Muscle layer of colon (tissue), 2 donors: Measurements from ENCODE around the gene IQCE.

Experiments used
- H3K27ac ChIP-seq: one replicate; pipeline ENCODE4 v1.7.0; 2013; ENCODE audit warnings: low read depth, mild to moderate bottlenecking, low read length, moderate library complexity
- H3K27me3 ChIP-seq, 2 donors: one replicate each; pipeline ENCODE4 v1.7.0; 2013; ENCODE audit warnings: low read length in 2 of 2, mild to moderate bottlenecking in 2 of 2; ENCODE audit not compliant: insufficient read depth in 2 of 2, control insufficient read depth in 1 of 2
- H3K36me3 ChIP-seq: one replicate; pipeline ENCODE4 v1.7.0; 2013; ENCODE audit warnings: mild to moderate bottlenecking, low read length; ENCODE audit not compliant: insufficient read depth
- H3K4me1 ChIP-seq: one replicate; pipeline ENCODE4 v1.7.0; 2013; ENCODE audit warnings: mild to moderate bottlenecking, low read length; ENCODE audit not compliant: insufficient read depth
- H3K4me3 ChIP-seq, 2 donors: one replicate each; pipeline ENCODE4 v1.7.0; 2013; ENCODE audit warnings: low read length in 2 of 2, low read depth in 1 of 2, mild to moderate bottlenecking in 1 of 2, moderate library complexity in 1 of 2
- H3K9ac ChIP-seq: one replicate; pipeline ENCODE4 v1.7.0; 2013; ENCODE audit warnings: low read length
- H3K9me3 ChIP-seq: one replicate; pipeline ENCODE4 v1.7.0; 2013; ENCODE audit warnings: mild to moderate bottlenecking, low read length
- donor health status: abdominal sarcoma.
- donor health status: Adenocarcinoma of cecum.

The IQCE gene

GRCh38 chr7:2632733-2633537 is 74.2 kb downstream of the IQCE start:
- Histone ChIP-seq H3K27me3 (no peaks in the 10 kb centered on the region), H3K9ac (peak overlapping the region; percentile 54), H3K4me1 (peaks cover 40% of the 10 kb centered on the region), H3K36me3 (no peaks in the 10 kb centered on the region), H3K4me3 (peak overlapping the region; percentile 75 to 84), H3K9me3 (no peaks in the 10 kb centered on the region), H3K27ac (peak overlapping the region; percentile 89)

GRCh38 chr7:2633538-2634266 is 74.9 kb downstream of the IQCE start:
- no peaks in the 10 kb centered on the region for H3K9me3 ChIP-seq
- peak overlapping the region; percentile 89 for H3K27ac ChIP-seq
- H3K36me3 ChIP-seq, result no peaks in the 10 kb centered on the region
- peaks cover 48% of the 10 kb centered on the region for H3K4me1 ChIP-seq
- H3K4me3 ChIP-seq, result peak overlapping the region; percentile 75 to 84
- H3K9ac ChIP-seq, result no peak overlapping the region
- no peaks in the 10 kb centered on the region for H3K27me3 ChIP-seq

DNA sequence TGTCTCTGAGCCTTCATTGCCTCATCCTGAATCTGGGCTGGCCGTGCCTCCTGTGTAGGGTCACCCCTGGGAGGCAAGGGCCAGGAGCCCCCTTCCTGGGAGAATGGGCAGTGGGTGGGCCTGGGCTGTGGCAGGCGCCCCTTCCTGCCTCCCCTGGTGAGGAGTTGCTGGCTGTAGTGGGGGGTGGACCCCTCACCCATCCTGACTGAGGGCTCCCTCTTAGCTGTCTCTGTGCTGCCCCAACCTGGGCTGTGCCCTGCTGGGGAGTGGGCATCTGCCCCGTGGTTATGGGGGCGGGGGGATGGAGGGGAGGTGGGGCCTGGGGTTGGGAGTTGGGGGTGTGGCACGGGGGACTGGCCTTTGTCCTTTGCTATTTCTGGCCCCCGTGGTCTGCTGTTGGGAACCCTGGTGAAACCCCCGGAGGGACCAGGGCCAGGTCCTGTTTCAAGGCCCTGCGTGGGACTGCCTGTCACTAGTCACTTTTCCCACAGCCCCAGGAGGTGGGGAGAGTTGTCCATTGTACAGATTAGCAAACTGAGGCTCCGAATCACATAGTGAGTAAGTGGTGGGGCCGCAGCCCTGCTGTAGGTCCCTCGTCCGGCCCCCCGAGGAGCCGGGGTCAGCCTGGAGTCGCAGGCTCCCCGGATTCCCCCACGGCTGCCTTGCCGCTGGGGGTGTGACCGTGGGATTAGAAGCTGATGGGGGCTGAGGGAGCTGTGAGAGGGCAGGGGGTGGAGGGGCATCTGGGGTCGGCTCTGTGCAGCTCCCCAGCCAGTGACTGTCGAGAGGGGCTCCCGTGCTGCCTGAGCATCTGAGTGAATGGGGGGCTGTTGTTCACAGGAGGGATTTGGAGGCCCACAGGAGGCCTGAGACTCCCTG is 75.7 kb downstream of the IQCE start:
- H3K9ac ChIP-seq, result no peak overlapping the region
- no peaks in the 10 kb centered on the region for H3K9me3 ChIP-seq
- H3K4me1 ChIP-seq, result peaks cover 56% of the 10 kb centered on the region
- H3K27me3 ChIP-seq, result no peaks in the 10 kb centered on the region
- H3K36me3 ChIP-seq, result no peaks in the 10 kb centered on the region
- H3K27ac ChIP-seq, result peak overlapping the region; percentile 89
- H3K4me3 ChIP-seq, result peak overlapping the region in 1 of 2 donors; percentile 84

DNA sequence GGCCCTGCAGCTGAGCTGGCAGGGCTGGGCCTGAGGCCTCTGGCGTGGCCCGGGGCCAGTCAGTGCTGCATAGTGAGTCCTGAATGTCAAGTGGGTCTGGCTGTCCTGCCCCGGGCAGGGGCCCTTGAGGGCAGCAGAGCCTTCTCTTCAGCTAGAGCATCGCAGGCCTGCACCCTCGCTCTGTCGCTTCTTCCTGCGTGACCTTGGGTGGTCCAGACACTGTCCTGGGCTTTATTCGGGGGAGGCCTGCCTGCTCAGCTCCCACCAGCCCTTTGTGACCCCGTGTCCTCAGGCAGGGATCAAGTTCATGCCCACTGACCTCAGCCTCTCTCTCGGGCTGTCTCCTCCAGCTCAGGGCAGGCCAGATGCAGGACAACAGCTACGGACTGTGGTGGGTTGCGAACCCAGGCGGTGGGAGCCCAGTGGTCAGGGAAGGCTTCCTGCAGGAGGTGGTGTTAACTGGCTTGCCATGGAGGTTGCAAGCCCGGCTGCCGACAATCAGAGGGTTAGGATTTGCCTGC is 76.4 kb downstream of the IQCE start:
- Histone ChIP-seq H3K9ac (no peak overlapping the region), H3K36me3 (no peaks in the 10 kb centered on the region), H3K27ac (peak overlapping the region; percentile 15), H3K27me3 (no peaks in the 10 kb centered on the region), H3K9me3 (no peaks in the 10 kb centered on the region), H3K4me3 (no peak overlapping the region), H3K4me1 (peaks cover 56% of the 10 kb centered on the region)

DNA sequence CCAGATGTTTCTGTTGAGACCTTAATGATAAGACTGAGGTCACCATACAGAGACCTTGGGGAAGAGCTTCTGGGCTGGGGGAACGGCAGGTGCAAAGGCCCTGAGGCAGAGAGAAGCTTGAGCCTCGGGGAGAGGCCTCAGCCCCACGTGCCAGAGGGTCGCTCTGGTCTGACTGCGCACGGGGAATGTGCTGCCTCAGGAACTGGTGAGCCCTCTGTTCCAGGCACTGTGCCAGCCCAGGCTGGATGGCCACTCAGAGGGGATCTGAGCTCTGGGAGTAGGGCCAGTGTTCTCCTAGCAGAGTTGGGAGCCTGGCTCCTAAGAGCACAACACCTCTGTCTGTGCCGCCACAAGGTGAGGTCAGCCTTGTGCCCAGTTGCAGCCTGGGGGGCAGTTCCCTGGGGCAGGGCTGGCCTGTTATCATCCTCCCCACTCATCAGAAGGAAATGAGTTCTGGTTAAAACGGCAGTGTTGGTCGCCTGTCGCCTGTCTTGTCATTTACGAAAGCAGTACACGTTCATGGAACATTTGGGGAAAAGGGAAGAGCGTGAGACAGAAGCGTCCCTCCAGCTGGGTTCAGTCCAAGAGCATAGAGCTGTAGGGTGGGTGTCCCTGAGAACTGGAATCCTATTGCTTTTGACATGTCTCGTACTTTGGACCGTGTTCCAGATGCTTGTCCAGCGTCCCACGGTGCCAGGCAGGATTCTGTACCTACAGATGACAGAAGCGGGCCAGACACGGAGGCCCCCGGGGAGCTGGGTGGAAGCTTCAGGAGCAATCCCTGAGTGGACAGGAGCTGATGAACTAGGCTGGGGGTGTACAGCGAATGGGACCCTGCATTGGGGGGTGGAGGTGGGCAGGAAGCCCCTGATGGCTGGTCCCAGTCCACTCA is 77.3 kb downstream of the IQCE start:
- peaks cover 62% of the 10 kb centered on the region for H3K4me1 ChIP-seq
- no peak overlapping the region for H3K9ac ChIP-seq
- no peaks in the 10 kb centered on the region for H3K36me3 ChIP-seq
- H3K4me3 ChIP-seq, result no peak overlapping the region
- H3K9me3 ChIP-seq, result no peaks in the 10 kb centered on the region
- no peaks in the 10 kb centered on the region for H3K27me3 ChIP-seq
- no peak overlapping the region for H3K27ac ChIP-seq

DNA sequence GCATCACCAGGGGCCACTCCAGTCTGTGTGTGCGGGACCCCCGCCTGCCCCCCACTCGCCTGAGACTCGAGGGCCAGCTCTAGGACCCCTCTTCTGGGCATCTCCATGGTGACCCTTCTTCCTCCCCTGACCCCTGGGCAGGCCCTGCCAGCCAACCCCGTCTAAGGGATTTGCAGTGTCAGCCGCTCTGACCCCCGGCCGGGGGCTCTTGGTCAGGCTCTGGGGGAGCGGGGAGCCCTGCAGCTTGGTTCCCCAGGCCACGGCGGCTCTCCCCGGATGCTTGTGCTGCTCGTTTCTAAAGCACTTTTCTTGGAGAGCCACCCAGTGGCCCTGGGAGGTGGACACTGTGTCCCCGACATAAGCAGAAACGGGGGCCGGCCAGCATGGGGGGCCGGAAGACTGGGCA is 78.3 kb downstream of the IQCE start:
- peaks cover 67% of the 10 kb centered on the region for H3K4me1 ChIP-seq
- H3K36me3 ChIP-seq, result no peaks in the 10 kb centered on the region

GRCh38 chr7:2637505-2638223 is 78.9 kb downstream of the IQCE start:
- no peaks in the 10 kb centered on the region for H3K9me3 ChIP-seq
- no peak overlapping the region for H3K27ac ChIP-seq
- H3K4me1 ChIP-seq, result peaks cover 68% of the 10 kb centered on the region
- H3K9ac ChIP-seq, result no peak overlapping the region
- no peak overlapping the region for H3K4me3 ChIP-seq
- no peaks in the 10 kb centered on the region for H3K27me3 ChIP-seq
- no peaks in the 10 kb centered on the region for H3K36me3 ChIP-seq

More for the DNA sequence above, 78.3 kb downstream of the IQCE start:
- H3K9ac ChIP-seq, result no peak overlapping the region
- no peaks in the 10 kb centered on the region for H3K9me3 ChIP-seq
- no peak overlapping the region for H3K4me3 ChIP-seq
- H3K27me3 ChIP-seq, result no peaks in the 10 kb centered on the region
- H3K27ac ChIP-seq, result no peak overlapping the region

- no peaks in the 10 kb centered on the region for H3K27me3 ChIP-seq
- no peaks in the 10 kb centered on the region for H3K36me3 ChIP-seq
- peak overlapping the region; percentile 39 for H3K27ac ChIP-seq
- H3K4me1 ChIP-seq, result peaks cover 63% of the 10 kb centered on the region
- H3K9ac ChIP-seq, result no peak overlapping the region
- no peaks in the 10 kb centered on the region for H3K9me3 ChIP-seq
- peak overlapping the region in 1 of 2 donors; percentile 14 for H3K4me3 ChIP-seq
Measured at GRCh38 chr7:2638224-2638991, 79.6 kb downstream of the IQCE start.

DNA sequence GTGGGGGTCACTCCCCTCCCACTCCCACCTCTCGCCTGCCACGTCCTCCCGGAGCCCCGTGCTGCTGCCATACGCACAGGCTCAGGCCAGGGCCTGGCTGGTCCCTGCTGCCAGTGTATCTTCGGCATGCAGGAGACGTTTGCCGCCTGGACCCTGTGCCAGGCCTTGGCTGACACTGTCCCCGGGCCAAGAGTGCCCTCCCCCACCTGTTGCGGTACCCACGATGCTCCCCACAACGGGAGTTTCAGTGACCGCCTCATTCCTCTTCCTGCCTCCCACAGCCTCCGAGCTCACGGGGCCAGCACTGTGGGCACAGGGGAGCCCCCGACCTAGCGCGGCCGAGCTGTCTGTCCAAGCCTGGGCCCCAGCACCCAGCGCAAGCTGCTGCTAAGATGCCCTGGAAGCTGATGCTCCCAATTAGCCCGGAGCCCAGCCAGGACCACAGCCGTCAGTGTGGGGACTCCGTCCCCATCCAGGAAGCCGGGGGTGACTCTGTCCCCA is 80.5 kb downstream of the IQCE start:
- Histone ChIP-seq H3K36me3 (no peaks in the 10 kb centered on the region), H3K9ac (no peak overlapping the region), H3K27ac (peak overlapping the region; percentile 39), H3K9me3 (no peaks in the 10 kb centered on the region), H3K4me3 (no peak overlapping the region), H3K27me3 (no peaks in the 10 kb centered on the region), H3K4me1 (peaks cover 55% of the 10 kb centered on the region)
